ENCODE data around the gene CREBL2.
"Not testable (repeated sequence)": the region's sequence is repeated elsewhere in the genome, so short reads cannot be mapped to it uniquely, and the experiment has no call there.

CREBL2 gene, protein sequence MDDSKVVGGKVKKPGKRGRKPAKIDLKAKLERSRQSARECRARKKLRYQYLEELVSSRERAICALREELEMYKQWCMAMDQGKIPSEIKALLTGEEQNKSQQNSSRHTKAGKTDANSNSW

GRCh38 chr12:12611512-12612306 lies at the start of gene CREBL2:
TSS of gene CREBL2 (plus strand) at chr12:12611876. CDS start at chr12:12612173, 297 bp downstream.
- DNase-seq (ENCODE audit: low read depth in 2 of 2, low spot score in 1 of 2): peak; percentile 54 to 66

- DNase-seq (ENCODE audit: low read depth in 2 of 2, low spot score in 1 of 2): no peak
Measured at GRCh38 chr12:12562016-12562483, 49.6 kb upstream of the CREBL2 start.

- peak; percentile 24 to 45 for DNase-seq (ENCODE audit: low read depth in 2 of 2, low spot score in 1 of 2)
Measured at GRCh38 chr12:12562585-12563261, 49.0 kb upstream of the CREBL2 start, which contains the start of gene DUSP16. TSS of gene DUSP16 (minus strand) at chr12:12562863. CDS start at chr12:12521098, 41,765 bp downstream.

DNA sequence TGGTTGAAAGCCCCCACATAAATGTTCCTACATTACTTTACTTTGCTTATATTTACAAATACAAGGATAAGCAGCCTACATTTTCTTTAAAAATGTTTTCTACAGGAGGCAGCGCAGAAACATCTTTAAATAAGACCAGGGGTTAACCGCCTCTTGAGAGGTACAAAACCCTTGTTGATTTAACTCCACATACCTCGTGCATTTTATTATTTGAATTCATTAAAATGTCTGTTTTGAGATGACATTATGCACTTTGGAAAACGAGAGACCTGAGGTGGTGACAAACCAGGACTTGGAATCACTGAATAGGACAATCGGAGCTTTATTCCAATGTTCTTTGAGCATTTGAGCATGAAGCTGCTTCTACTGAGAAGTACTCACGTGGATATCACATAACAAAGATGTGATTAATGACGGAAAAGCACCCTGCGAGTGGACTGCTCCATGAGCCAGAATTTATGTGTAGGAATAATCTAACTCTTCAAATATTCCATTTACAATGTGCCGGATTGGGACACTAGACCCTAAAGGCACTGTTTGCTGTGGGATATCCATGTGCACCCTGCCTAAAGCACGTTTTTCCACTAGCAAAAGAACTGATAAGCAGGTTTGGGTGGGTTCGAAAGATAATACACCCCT lies 48.3 kb upstream of the CREBL2 start:
- DNase-seq (ENCODE audit: low read depth in 2 of 2, low spot score in 1 of 2): no peak

DNA sequence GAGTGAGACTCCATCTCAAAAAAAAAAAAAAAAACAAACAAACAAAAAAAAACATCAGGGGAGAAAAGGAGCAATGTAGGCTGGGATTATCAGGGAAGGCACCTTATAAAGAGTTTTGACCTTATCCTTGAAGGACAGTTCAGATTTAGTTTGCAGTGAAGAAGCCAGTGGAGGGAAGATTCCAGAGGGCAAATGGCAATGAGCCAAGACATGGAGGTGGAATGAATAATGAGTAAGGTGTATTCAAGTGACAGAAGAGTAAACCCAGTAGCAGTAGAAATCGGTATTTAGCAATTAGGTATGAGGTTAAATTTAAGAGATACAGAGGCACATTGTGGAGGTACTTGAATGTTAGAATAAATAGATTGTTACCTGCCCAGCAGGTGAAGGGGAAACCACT lies 46.8 kb upstream of the CREBL2 start:
- DNase-seq (ENCODE audit: low read depth in 2 of 2, low spot score in 1 of 2): no peak

DNA sequence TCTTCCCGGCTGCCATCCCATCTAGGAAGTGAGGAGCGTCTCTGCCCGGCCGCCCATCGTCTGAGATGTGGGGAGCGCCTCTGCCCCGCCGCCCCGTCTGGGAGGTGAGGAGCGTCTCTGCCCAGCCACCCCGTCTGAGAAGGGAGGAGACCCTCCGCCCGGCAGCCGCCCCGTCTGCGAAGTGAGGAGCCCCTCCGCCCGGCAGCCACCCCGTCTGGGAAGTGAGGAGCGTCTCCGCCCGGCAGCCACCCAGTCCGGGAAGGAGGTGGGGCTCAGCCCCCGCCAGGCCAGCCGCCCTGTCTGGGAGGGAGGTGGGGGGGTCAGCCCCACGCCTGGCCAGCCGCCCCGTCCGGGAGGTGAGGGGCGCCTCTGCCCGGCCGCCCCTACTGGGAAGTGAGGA lies 45.7 kb upstream of the CREBL2 start:
- not testable (repeated sequence) for DNase-seq (ENCODE audit: low read depth in 2 of 2, low spot score in 1 of 2)

DNA sequence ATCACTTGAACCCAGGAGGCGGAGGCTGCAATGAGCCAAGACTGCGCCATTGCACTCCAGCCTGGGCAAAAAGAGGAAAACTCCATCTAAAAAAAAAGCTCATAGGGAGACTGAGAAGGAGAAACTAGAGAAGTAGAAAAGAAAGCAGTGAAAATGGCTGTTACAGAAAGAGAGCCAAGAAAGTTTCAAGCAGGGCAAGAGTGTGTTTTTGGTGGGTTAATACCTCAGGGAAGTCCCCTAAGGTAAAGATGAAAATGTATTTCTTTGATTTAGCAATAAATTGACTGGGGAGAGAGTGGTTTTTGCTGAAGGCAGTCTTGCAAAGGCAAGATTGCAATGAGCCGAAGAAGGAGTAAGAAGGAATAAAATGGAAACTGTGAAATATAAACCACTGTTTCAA lies 39.0 kb upstream of the CREBL2 start:
- no peak for DNase-seq (ENCODE audit: low read depth in 2 of 2, low spot score in 1 of 2)

DNA sequence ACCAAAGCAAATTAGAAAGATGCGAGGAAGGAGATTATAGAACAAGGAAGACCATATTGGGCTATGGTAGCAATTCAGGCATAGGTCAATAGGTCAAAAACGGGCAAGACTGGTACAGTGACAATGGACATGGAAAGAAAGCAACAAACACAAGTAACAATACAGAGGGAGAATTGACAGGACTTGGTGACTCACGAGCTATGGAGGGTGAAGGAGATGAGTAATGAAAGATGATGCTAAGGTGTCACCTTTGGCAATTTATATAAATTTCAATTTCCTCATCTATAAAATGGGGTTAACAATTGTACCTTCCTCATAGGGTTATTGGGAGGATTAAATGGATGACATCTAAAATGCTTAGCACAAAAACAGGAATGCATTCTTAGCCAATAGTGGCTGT lies 33.9 kb upstream of the CREBL2 start:
- no peak for DNase-seq (ENCODE audit: low read depth in 2 of 2, low spot score in 1 of 2)

DNA sequence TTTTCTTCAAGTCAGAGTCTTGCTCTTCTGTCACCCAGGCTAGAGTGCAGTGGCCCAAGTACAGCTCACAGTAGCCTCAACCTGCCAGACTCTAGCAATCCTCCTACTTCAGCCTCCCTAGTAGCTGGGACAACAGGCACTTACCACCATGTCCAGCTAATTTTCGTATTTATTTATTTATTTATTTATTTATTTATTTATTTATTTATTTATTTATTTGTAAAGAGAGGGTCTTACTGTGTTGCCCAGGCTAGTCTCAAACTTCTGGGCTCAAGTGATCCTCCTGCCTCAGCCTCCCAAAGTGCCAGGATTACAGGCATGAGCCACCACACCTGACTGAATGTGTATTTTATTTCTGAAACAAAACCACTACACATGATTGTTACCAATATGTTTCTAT lies 31.0 kb upstream of the CREBL2 start:
- not testable (repeated sequence) for DNase-seq (ENCODE audit: low read depth in 2 of 2, low spot score in 1 of 2)

- no peak for DNase-seq (ENCODE audit: low read depth in 2 of 2, low spot score in 1 of 2)
Measured at GRCh38 chr12:12582193-12582881, 29.3 kb upstream of the CREBL2 start.

- DNase-seq (ENCODE audit: low read depth in 2 of 2, low spot score in 1 of 2): no peak
Measured at GRCh38 chr12:12582895-12583303, 28.8 kb upstream of the CREBL2 start.

- DNase-seq (ENCODE audit: low read depth in 2 of 2, low spot score in 1 of 2): no peak
Measured at GRCh38 chr12:12583510-12584178, 28.0 kb upstream of the CREBL2 start.

DNA sequence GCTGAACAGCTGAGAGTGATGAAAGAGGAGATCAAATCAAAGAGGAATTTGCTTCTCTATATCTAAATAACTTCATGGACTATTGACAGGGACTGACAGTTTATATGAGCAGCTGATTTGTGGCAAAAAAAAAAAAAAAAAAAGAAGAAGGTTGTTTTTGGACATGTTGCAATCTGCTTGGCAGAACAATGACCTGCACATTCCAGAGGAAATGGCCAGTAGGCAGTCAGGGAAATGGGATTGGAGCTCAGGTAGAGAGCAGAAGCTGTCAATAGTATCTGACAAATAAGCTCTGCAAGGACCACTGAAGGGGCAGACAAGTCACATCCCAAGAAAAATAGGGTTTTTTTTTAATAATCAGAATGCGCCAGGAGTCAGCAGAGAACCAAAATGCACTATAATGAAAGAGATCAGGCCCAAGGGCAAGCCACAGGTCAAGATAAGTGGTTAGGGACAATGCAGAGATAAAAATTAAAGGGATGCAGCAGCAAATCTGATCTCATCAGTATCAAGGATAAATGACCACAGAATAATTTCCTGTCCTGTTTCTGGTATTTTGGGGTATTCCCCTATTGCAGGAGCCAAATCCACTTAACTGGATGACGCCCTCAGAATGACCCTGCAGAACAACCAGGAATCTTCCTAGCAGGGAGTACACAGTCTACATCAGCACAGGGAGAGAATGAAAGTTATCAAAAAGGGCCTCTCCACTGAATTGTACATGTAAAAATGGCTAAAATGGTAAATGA lies 26.4 kb upstream of the CREBL2 start:
- no peak for DNase-seq (ENCODE audit: low read depth in 2 of 2, low spot score in 1 of 2)

DNA sequence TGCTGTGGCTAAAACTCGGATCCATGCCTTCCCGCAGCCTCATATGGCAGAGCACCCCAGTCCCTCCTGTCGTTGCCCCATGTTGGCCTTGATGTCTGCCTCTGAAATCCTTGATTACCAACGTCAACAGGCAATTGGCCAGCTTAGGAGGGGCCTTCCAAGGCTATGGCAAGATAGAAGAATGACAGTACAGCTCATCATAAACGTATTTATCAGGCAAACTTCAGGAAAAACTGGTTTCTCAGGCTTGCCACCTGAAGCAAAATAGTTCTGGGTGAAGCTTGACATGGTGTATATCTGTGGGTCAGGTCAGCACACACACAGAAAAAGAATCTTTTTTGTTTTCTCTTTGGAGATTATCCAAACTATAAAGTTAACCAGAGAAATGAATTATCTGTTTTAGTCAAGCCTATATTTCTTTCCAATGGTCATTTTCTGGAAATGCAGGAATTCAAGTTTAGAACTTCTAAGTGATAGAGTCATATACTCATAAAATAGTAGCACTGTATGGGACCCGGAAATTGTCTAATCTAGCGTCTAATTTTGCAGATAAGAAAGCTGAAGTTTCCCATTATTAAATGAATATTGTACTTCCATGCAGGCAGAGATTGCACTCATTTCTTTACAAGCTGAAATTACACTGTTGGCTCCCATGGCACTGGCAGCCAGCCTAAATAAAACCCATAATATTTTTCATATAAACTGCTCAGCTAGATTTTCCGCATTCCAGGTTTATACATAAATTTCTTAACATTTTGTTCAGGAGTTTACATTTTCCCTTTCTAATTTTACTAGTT lies 24.6 kb upstream of the CREBL2 start:
- DNase-seq (ENCODE audit: low read depth in 2 of 2, low spot score in 1 of 2): no peak

- no peak for DNase-seq (ENCODE audit: low read depth in 2 of 2, low spot score in 1 of 2)
Measured at GRCh38 chr12:12587878-12588277, 23.8 kb upstream of the CREBL2 start.

- not testable (repeated sequence) for DNase-seq (ENCODE audit: low read depth in 2 of 2, low spot score in 1 of 2)
Measured at GRCh38 chr12:12588436-12588835, 23.2 kb upstream of the CREBL2 start.

DNA sequence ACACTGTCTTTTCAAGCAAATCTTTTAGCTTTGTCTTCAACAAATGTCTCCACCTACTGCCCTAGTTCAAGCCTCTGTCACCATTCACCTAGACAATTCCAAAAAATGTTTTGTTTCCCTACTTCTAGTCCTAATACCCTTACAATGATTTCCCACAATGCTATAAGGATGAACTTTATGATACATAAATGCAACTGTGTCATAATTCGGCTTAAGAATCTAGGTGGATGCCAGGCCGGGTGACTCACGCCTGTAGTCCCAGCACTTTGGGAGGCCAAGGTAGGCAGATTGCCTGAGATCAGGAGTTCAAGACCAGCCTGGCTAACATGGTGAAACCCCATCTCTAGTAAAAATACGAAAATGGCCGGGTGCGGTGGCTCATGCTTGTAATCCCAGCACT lies 20.7 kb upstream of the CREBL2 start:
- DNase-seq (ENCODE audit: low read depth in 2 of 2, low spot score in 1 of 2): no peak

GRCh38 chr12:12592930-12593329 lies 18.7 kb upstream of the CREBL2 start:
- no peak for DNase-seq (ENCODE audit: low read depth in 2 of 2, low spot score in 1 of 2)

DNA sequence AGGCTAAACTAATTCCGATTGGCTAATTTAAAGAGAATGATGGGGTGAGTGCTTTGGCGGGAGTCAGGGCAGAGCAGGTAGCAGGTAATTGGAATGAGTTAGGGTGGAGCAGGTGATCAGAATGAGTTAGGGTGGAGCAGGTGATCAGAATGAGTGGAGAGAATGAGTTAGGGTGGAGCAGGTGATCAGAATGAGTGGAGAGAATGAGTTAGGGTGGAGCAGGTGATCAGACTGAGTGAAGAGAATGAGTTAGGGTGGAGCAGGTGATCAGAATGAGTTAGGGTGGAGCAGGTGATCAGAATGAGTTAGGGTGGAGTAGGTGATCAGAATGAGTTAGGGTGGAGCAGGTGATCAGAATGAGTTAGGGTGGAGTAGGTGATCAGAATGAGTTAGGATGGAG lies 15.7 kb upstream of the CREBL2 start:
- not testable (repeated sequence) for DNase-seq (ENCODE audit: low read depth in 2 of 2, low spot score in 1 of 2)

All from stimulated activated CD8-positive, alpha-beta memory T cell treated with anti-CD3 and anti-CD28 coated beads, Interleukin-4, amount 100 ng/mL, for 4 hours (primary cell).